NCI-H748 (cell line): ENCODE data around the gene EXOC7.

Experiments
- DNase-seq: peaks from one replicate; lab custom pipeline; 2025; ENCODE audit not compliant: unreplicated experiment; lab: John Stamatoyannopoulos, UW

Gene EXOC7

GRCh38 chr17:76138234-76138895 lies 34.8 kb upstream of the EXOC7 start:
- DNase-seq: peak; percentile 17

- no peak for DNase-seq
Measured at GRCh38 chr17:76137351-76138233, 34.0 kb upstream of the EXOC7 start.

DNA sequence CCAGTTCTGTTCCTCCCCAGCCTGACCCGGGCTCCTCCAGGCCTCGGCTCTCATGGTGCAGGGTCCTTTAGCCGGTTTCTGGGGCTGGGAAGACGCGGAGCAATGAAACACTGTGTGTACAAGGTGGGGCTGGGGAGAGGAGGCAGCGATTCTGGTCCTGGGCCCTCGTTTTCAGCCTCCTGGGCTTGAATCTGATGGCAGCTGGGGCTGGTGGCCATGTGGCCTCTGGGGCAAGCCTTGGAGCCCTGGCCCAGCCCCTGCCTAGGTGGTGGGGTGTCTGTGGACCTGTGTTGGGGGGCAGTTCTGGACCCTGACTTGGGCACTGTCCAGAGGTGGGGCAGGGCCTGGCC lies 33.4 kb upstream of the EXOC7 start:
- no peak for DNase-seq

- DNase-seq: no peak
Measured at GRCh38 chr17:76136276-76137000, 32.9 kb upstream of the EXOC7 start.

- no peak for DNase-seq
Measured at GRCh38 chr17:76135810-76136188, 32.2 kb upstream of the EXOC7 start.

GRCh38 chr17:76134911-76135809 lies 31.6 kb upstream of the EXOC7 start:
- no peak for DNase-seq

GRCh38 chr17:76132574-76133338 lies 29.2 kb upstream of the EXOC7 start:
- DNase-seq: peak; percentile 89

- peak; percentile 86 for DNase-seq
Measured at GRCh38 chr17:76131692-76132573, 28.3 kb upstream of the EXOC7 start.

DNA sequence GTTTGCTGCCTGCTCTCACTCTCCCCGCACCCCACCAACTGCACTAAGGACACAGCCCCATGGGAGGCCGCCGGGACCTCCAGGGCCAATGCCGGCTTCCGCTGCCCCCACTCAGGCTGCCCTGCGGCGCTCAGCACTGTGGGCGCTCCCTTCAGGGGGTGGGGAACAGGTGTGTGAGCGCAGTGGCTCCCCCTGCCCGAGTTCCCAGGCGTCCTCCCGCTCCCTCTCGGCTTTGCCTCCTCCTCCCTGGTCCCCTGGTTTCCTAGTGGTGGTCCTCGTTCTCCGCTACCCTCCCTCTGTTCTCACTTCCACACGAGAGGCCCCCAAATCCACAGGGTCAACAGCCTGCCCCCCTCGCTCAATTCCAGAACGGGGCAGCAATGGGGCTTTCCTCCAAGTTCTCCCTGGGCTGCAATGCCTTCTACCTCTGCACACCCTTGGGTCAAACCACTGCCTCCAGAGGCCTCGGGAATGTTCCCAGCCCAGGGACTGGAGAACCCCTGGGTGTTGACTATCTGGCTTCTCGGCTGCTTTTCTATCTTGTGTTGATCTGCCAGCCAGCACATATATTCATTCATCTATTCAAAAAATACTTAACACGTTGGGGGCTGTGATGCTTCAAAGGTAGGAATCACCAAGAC lies 27.6 kb upstream of the EXOC7 start:
- no peak for DNase-seq

GRCh38 chr17:76130473-76130872 lies 26.9 kb upstream of the EXOC7 start:
- DNase-seq: no peak

DNA sequence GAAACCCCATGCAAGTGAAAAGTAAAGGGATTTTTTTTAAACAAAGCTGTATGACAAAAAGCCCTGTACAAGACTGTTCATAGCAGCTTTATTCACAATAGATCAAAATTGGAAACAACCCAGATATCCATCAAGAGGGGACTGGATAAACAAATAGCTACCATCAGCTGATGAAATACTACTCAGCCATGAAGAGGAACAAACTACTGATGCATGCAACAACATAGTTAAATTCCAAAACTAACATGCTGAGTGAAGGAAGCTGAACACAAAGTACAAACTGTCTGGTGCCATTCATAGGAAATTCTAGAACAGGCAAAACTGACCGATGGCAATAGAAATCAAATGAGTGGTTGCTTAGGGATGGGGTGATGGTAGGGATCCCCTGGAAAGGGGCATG lies 22.3 kb upstream of the EXOC7 start:
- DNase-seq: no peak

- no peak for DNase-seq
Measured at GRCh38 chr17:76125391-76125675, 21.7 kb upstream of the EXOC7 start.

- no peak for DNase-seq
Measured at GRCh38 chr17:76124582-76125390, 21.2 kb upstream of the EXOC7 start.

DNA sequence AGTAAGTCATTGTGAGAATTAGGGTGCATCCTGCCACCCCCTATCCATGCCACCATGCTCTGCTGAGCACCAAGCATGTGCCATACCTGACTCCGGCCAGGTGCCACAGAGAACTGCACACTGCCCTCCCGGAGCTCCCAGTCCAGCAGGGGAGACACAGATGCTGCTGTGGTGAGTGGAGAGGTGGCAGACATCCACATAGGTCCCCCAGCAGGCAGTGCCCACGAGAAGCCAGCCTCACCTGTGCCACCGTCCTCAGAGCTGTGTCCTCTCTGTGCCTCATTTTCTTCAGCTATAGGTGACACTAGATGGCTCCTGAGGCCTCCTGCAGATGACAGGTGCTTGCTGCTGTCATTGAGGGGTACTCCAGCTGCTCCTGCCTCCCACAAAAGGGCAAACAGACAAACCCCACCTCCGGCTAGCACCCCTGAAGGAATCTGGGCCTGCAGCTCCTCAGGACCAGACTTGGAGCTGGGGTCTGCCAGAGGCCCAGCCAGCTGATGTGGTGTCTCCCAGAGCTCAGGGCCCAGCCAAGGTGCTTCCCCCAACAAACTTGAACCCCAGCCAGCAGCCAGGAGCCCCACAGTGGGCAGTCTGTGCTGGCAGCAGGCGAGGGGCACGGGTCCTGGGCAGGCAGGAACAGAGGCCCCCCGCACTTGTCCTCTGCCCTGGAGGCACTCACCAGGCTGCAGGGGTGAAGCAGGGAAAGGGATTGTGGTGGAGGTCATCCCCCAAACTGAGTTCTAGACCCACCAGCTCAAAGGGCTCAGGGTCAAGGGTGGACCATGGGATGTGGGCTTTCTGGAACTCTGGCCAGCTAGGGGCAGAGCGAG lies 20.4 kb upstream of the EXOC7 start:
- DNase-seq: no peak

DNA sequence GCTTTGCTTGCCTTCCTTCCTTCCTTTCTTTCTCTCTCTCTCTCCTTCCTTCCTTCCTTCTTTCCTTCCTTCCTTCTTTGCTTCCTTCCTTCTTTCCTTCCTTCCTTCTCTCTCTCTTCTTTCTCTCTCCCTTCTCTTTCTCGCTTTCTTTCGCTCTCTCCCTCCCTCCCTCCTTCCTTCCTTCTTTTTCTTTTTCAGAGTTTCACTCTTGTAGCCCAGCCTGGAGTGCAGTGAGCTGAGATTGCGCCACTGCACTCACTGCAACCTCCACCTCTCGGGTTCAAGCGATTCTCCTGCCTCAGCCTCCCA lies 19.6 kb upstream of the EXOC7 start:
- DNase-seq: no peak

DNA sequence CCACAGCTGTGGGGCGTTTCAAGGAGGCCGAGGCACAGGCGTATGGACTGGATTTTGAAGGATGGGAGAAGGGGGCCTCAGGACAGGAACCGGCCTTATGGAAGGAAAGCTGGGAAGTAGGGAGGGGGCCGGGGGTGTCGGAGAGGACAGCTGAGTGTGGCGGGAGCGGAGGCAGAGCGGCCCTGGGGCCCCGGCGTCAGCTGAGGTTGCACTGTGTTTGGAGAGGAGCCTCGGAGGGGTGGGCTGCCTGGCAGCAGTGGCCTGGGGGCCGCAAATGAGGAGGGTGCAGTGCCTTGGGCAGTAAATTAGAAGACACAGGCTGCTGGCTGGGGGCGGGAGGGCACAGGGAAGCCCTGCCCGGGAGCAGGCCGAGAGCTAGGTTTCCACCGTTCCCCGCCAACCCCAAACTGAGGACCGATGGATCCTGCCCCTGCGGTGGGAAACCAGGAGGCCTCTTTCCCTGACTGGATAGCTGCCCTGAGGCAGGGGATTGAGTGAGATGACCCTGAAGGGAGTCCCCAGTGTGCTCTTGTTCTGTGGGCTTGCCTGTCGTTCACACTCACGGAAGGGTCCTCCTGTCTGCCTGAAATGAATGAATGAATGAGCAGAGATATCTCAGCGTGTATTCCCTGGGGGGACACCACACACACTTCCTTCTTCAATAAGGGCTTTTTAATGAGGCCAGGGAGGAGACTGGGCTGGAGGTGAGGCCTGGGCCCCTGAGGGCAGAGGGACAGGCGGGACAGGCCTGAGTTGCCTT lies 19.0 kb upstream of the EXOC7 start:
- no peak for DNase-seq

DNA sequence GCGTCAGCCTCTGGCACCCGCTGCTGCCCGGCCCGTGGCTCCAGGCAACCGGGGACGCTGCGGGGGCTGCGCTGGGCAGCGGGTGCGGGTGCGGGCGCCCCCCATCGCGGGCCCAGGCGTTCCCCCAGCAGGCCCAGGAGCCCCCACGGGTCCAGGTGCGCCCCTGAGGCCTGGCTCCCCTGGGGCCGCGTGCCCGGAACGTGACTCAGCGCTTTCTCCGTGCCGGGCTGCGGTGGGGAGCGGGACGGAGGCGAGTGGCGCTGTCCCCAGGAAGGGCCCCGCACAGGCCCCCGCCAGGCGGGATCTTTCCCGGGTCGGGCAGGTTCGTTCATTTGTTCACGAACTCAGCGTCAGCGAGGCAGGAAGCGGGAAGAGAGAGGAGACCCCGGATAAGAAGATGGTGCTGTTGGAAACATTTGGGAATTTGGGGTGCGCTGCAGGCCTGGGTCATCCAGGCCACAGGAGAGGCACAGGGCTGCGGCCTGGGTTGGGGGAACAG lies 18.4 kb upstream of the EXOC7 start:
- DNase-seq: no peak
